IPS-15b (cell line): ENCODE results near the gene ALKBH1.
"Not testable (repeated sequence)": the region's sequence is repeated elsewhere in the genome, so short reads cannot be mapped to it uniquely, and the experiment has no call there.

Experiments used
- H3K27me3 ChIP-seq: one replicate; pipeline ENCODE4 v1.6.1; 2013; ENCODE audit warnings: low read length; ENCODE audit not compliant: control insufficient read depth, insufficient read depth
- H3K36me3 ChIP-seq: one replicate; pipeline ENCODE4 v1.6.1; 2013; ENCODE audit warnings: low read length; ENCODE audit not compliant: control insufficient read depth, insufficient read depth
- H3K4me1 ChIP-seq: one replicate; pipeline ENCODE4 v1.6.1; 2013; ENCODE audit warnings: mild to moderate bottlenecking, low read length; ENCODE audit not compliant: control insufficient read depth, insufficient read depth
- H3K4me3 ChIP-seq: one replicate; pipeline ENCODE4 v1.5.1; 2013; ENCODE audit warnings: low read depth, low read length
- H3K9ac ChIP-seq: one replicate; pipeline ENCODE4 v1.6.1; 2013; ENCODE audit warnings: low read depth, mild to moderate bottlenecking, low read length
- H3K9me3 ChIP-seq: one replicate; pipeline ENCODE4 v1.6.1; 2013; ENCODE audit warnings: mild to moderate bottlenecking, low read length; ENCODE audit not compliant: control insufficient read depth, insufficient read depth

ALKBH1 gene

GRCh38 chr14:77641534-77642341 lies 66.1 kb downstream of the ALKBH1 start:
- Histone ChIP-seq H3K9me3 (peaks cover 4% of the 10 kb centered on the region), H3K36me3 (no peaks in the 10 kb centered on the region), H3K4me3 (peak overlapping the region; percentile 10), H3K27me3 (no peaks in the 10 kb centered on the region), H3K9ac (no peak overlapping the region), H3K4me1 (no peaks in the 10 kb centered on the region)

- peaks cover 4% of the 10 kb centered on the region for H3K9me3 ChIP-seq
- H3K27me3 ChIP-seq = no peaks in the 10 kb centered on the region
- no peaks in the 10 kb centered on the region for H3K36me3 ChIP-seq
- H3K9ac ChIP-seq = no peak overlapping the region
- no peak overlapping the region for H3K4me3 ChIP-seq
- no peaks in the 10 kb centered on the region for H3K4me1 ChIP-seq
These were observed 66.9 kb downstream of the ALKBH1 start for GRCh38 chr14:77640756-77641533.

GRCh38 chr14:77638771-77639171 lies 69.1 kb downstream of the ALKBH1 start:
- Histone ChIP-seq H3K27me3 (no peaks in the 10 kb centered on the region), H3K36me3 (no peaks in the 10 kb centered on the region), H3K9ac (no peak overlapping the region), H3K4me1 (no peaks in the 10 kb centered on the region), H3K4me3 (no peak overlapping the region), H3K9me3 (peaks cover 7% of the 10 kb centered on the region)

- H3K27me3 ChIP-seq, H3K9ac ChIP-seq, H3K36me3 ChIP-seq, H3K4me1 ChIP-seq, H3K4me3 ChIP-seq: not testable (repeated sequence)
- H3K9me3 ChIP-seq = peaks cover 14% of the 10 kb centered on the region
These were observed 72.0 kb downstream of the ALKBH1 start for GRCh38 chr14:77635869-77636268.

GRCh38 chr14:77635466-77635865 lies 72.4 kb downstream of the ALKBH1 start:
- H3K9ac ChIP-seq, H3K4me3 ChIP-seq, H3K36me3 ChIP-seq, H3K4me1 ChIP-seq, H3K27me3 ChIP-seq: not testable (repeated sequence)
- peaks cover 14% of the 10 kb centered on the region for H3K9me3 ChIP-seq

- Histone ChIP-seq H3K4me3 (no peak overlapping the region), H3K9ac (no peak overlapping the region), H3K9me3 (peaks cover 10% of the 10 kb centered on the region), H3K4me1 (no peaks in the 10 kb centered on the region), H3K27me3 (no peaks in the 10 kb centered on the region), H3K36me3 (no peaks in the 10 kb centered on the region)
These were observed 77.7 kb downstream of the ALKBH1 start for GRCh38 chr14:77630111-77630510.

- no peaks in the 10 kb centered on the region for H3K9me3 ChIP-seq
- H3K4me3 ChIP-seq = no peak overlapping the region
- H3K9ac ChIP-seq = no peak overlapping the region
- peaks cover 2% of the 10 kb centered on the region for H3K4me1 ChIP-seq
- H3K27me3 ChIP-seq = no peaks in the 10 kb centered on the region
- no peaks in the 10 kb centered on the region for H3K36me3 ChIP-seq
These were observed 82.5 kb downstream of the ALKBH1 start for GRCh38 chr14:77625360-77625759.

- no peaks in the 10 kb centered on the region for H3K27me3 ChIP-seq
- H3K9ac ChIP-seq = no peak overlapping the region
- no peaks in the 10 kb centered on the region for H3K36me3 ChIP-seq
- no peaks in the 10 kb centered on the region for H3K9me3 ChIP-seq
- H3K4me3 ChIP-seq = no peak overlapping the region
- H3K4me1 ChIP-seq = peaks cover 5% of the 10 kb centered on the region
These were observed 84.6 kb downstream of the ALKBH1 start for GRCh38 chr14:77623201-77623600.
